Measurements from ENCODE around the gene TCEANC2.

The TCEANC2 gene

DNA sequence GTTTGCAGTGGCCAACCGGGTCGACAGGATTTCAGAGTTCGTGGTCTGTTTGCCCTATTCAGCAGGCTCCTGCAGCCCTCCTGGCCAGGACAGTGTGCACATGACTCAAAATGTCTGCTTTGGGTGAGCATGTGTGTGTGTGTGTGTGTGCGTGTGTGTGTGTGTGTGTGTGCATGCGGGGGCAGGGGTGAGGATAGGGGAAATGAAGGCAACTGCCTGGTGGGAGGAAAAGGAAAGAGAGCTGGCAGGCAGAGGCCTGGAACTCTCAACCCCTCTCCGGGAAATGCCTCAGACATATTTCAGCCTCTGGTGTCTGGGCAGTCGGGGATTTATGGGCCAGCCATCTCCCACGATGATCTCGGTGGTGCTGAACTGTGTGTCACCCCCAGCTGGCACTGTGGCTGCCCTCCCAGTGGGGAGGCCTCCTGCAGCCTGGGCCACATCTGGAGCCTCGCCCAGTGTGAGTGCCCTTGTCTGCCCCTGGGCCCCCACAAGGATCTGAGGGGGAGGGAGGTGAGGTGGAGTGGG lies 84.2 kb downstream of the TCEANC2 start:
- no peak for DNase-seq

DNA sequence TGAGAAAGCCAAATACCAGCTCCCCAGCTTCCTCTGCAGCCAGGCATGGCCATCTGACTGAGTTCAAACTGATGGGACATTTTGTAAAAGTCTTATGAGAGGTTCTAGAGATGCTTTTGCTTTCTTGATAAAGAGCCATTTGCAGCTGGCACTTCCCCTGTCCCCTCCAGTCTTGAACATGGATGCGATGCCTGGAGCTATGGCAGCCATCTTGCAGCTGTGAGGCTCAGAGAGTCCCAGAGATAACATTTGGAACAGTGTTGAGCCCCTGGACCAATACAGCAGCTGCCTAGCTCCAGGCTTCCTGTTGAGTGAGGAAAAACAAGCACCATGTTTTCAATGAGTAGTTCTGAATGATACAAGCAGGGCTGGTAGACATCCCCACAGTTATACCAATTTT lies 85.6 kb downstream of the TCEANC2 start:
- no peak for DNase-seq

DNA sequence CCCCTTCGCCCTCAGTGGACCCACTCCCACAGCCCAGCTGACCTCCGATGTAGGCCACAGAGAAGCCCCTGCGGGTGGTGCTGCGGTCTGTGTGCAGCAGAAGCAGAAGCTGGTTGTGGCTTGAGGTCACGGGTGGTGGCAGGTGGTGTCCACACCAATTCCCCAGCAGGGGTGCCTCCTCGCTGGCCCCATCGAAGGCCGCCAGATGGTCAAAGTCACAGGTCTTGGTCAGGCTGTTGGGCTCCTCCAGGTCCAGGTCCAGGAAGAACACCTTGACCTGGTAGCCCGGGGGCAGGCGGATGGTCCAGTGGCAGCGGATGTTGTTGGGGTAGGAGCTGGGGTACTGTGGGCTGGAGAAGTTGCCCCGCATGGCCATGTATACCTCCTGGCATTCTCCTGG lies 86.3 kb downstream of the TCEANC2 start:
- DNase-seq, result no peak

DNA sequence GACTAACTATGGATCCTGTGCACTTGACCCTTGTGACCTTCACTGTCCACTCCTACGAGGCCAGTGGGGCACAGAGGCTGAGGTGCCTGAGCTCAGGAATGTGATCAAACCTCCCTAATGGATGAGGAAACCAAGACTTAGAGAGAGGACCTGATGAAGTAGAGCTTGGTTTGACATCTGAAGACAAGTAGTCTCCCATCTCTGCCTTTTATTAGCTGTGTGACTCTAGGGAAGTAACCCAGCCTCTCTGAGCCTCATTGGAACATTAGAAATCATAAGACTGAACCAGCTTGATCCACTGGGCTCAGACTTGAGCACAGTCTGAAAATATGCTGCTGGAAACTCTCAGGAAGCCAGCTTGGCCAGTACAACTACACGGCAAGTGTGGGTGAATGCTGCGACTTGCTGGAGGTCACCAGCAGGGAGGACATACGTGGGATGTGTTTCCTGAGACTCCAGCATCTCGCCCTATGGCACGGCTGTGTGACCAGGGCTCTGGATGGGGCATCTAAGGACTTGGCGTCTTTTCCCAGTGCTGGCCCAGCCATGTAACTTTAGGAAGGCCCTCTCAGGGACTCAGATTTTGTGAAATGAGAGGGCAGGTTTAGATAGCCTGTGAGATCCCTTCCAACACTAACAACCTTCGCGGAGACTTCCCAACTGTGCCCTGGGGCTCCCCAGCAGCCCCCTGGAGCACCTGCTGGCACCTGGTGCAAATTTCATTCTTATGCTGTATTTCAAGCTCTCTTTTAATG lies 88.9 kb downstream of the TCEANC2 start:
- DNase-seq, result no peak

DNA sequence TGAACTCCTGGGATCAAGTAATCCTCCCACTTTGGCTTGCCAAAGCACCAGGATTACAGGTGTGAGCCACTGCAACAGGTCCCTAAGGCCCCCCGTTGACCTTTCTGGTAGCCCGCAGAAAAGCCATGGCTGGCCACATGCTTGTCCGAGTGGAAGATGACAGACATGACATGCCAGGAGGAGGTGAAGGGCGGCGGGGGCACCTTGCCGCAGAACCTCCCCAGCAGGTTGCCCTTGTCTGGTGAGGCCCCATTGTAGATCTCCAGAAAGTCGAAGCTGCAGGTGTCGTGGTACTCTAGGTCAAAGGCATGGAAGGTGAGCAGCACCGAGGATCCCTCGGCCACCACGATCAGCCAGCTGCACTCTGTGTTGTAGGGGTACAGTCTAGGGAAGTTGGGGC lies 91.0 kb downstream of the TCEANC2 start:
- no peak for DNase-seq

DNA sequence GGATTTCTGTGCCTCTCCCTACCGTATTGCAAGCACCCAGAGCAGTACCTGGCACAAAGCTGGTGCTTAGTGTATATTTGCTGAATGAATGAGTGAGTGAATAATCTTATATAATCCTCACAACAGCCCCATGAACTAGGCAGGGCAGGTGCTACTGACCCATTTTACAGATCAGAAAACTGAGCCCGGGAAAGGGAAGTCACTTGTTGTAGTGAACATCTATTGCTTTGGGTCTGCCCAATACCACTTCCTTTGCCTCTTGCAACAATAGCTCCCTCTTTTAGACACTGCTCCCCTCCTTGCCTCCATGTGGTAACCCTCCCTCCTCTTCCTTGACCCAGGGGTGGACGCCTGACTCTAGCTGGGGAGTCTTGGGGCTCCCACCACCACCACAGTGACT lies 96.3 kb downstream of the TCEANC2 start:
- DNase-seq, result no peak

DNA sequence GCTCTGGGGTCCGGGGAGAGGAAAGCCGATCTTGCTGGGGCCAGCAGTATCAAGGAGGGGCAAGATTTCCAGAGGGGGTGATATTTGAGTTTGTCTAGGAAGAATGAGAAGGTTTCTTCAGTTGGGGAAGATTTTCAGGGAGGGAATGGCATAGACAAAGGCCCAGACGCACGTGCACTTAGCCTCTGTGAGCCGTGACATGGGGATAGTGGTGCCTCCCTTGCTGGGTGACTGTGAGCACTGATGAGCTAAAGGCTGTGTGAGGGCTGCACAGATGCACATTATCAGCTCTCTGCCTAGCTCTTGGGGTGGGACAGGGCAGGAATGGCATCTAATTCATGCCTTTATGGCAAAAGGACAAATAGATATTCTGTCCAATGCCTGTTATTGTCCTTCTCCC lies 97.6 kb downstream of the TCEANC2 start:
- no peak for DNase-seq

DNA sequence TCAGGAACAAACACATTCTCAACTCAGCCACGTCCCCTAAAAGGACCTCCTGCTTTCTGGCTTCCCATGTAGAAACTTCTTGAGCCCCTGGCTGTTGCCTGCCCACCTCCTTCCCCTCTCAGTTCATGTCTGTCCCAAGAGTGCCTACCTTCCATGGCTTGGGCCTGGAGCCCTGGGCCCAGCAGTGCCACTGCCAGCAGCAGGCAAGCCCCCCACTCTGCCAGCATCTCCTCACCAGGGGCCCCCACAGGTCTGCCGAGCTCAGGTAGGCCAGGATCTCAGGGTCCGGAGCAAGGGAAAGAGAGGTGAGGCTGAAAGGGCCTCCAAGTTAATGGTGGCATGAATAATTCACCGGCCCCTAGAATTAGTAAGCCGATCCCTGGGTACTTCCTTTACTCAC lies 99.3 kb downstream of the TCEANC2 start, which contains the start of gene CDCP2:
Gene CDCP2 (minus strand): TSS at position 305 of the 400 bp plus-strand sequence. CDS start 78 bp downstream, at position 227.
- DNase-seq, result no peak

DNA sequence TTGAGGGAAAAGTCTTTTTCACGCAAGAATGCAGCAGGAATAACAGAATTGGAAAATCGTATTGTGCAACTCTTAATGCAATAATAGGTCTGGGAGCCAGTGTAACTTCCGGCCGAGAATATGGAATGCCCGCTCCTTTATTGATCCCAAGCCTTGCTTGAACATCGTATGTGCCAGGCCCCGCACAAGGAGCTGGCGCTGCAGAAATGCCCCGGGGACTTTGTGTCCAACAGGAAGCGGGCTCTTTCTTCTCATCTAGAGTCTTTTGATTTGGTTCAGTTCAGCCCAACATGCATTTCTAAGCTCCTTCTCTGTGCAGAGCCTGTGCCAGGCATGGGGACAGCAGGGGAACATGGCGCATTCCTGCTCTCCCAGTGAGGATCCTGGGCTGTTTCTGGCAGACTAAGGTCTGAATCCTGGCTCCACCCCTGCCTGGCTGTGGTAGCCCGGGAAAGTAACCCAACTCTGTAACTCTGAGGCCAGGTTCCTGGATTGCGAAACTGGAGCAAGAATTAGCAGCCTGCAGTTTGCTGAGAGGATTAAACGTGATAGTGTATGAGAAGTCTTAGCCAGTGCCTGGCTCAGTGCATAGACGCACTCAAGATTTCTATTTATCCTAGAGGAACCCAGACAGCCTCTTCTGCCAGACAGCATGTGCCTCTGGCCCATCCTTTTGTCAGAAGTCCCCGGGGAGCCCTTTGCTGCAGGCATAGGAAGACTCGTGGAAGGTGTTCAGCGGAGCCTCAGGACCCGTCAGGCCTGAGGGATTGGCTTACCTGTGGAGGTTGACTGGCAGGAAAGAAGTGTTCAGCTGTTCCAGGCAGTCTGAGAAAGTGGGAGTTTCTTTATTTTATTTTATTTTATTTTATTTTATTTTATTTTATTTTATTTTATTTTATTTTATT lies 100.4 kb downstream of the TCEANC2 start:
- peak; percentile 18 for DNase-seq

Measured in NCI-H446 treated with DMSO at 0.1 percent for 48 hours (cell line).